WTC11 (cell line): ENCODE data around the gene IRAK2.

Experiments used
- ELF4 ChIP-seq: sonication (generic); formaldehyde crosslinking; IDR thresholded peaks from 2 replicates; pipeline ENCODE4 v1.8.1; 2022; ENCODE audit warnings: low read depth, mild to moderate bottlenecking, moderate library complexity, missing genetic modification reagents
- KAT7 ChIP-seq: sonication (generic); formaldehyde crosslinking; IDR thresholded peaks from 2 replicates; pipeline ENCODE4 v1.8.1; 2023; ENCODE audit warnings: missing genetic modification reagents, mild to moderate bottlenecking, borderline replicate concordance
- NFE2L1 ChIP-seq: sonication (generic); formaldehyde crosslinking; IDR thresholded peaks from 2 replicates; pipeline ENCODE4 v1.8.1; 2023; ENCODE audit warnings: missing genetic modification reagents
- ZNF138 ChIP-seq: sonication (generic); formaldehyde crosslinking; conservative IDR thresholded peaks from 2 replicates; pipeline ENCODE4 v1.8.1; 2022; ENCODE audit warnings: mild to moderate bottlenecking, moderate library complexity, missing genetic modification reagents
- TF ChIP-seq, protein P1 (sequence below): fragments of 200-600 bp; IDR thresholded peaks from 2 replicates; pipeline ENCODE4 v1.8.0; 2022; ENCODE audit warnings: antibody characterized with exemption

DNA sequence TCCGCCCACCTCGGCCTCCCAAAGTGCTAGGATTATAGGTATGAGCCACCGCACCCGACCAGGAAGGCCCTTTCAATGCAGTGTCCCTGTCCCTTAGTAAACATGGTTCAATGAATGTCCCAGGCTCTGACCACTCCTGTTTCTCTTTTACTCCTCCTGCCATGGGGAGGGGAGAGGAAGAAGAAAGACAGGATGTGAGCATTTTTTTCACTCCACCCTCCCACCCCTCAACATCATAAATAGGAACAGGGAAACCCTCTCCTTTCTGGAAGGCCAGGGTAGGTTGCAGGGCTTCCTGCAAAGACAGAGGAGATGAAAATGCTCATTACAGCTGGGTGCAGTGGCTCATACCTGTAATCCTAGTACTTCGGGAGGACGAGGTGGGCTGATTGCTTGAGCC, 76.1 kb downstream of the IRAK2 start:
- TF ChIP-seq NFE2L1 (CRISPR knock-in tag), result no peak
- no peak for TF ChIP-seq ELF4 (CRISPR knock-in tag)
- TF ChIP-seq, protein P1, sequence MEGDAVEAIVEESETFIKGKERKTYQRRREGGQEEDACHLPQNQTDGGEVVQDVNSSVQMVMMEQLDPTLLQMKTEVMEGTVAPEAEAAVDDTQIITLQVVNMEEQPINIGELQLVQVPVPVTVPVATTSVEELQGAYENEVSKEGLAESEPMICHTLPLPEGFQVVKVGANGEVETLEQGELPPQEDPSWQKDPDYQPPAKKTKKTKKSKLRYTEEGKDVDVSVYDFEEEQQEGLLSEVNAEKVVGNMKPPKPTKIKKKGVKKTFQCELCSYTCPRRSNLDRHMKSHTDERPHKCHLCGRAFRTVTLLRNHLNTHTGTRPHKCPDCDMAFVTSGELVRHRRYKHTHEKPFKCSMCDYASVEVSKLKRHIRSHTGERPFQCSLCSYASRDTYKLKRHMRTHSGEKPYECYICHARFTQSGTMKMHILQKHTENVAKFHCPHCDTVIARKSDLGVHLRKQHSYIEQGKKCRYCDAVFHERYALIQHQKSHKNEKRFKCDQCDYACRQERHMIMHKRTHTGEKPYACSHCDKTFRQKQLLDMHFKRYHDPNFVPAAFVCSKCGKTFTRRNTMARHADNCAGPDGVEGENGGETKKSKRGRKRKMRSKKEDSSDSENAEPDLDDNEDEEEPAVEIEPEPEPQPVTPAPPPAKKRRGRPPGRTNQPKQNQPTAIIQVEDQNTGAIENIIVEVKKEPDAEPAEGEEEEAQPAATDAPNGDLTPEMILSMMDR, result no peak
- no peak for TF ChIP-seq ZNF138 (CRISPR knock-in tag)
- no peak for TF ChIP-seq KAT7 (CRISPR knock-in tag)
